HEK293 (cell line): ENCODE results near the gene STAC2.

Experiments
- AEBP2 ChIP-seq: fragments of 450-650 bp; formaldehyde crosslinking; IDR thresholded peaks from 2 replicates; pipeline ENCODE4 v1.5.1; 2016; ENCODE audit warnings: missing biosample characterization, missing genetic modification characterization, borderline replicate concordance
- FEZF1 ChIP-seq: fragments of 450-650 bp; formaldehyde crosslinking; IDR thresholded peaks from 2 replicates; pipeline ENCODE4 v1.5.1; 2016; ENCODE audit warnings: missing biosample characterization, missing genetic modification characterization
- INSM2 ChIP-seq: fragments of 450-650 bp; formaldehyde crosslinking; IDR thresholded peaks from 2 replicates; pipeline ENCODE4 v1.5.1; 2016; ENCODE audit warnings: missing biosample characterization, missing genetic modification characterization
- KLF17 ChIP-seq: fragments of 450-650 bp; formaldehyde crosslinking; IDR thresholded peaks from 2 replicates; pipeline ENCODE4 v1.5.1; 2016; ENCODE audit warnings: missing biosample characterization, missing genetic modification characterization
- SCRT1 ChIP-seq: fragments of 450-650 bp; formaldehyde crosslinking; IDR thresholded peaks from 2 replicates; pipeline ENCODE4 v1.5.1; 2016; ENCODE audit warnings: missing biosample characterization, missing genetic modification characterization, borderline replicate concordance
- SP7 ChIP-seq: fragments of 450-650 bp; formaldehyde crosslinking; IDR thresholded peaks from 2 replicates; pipeline ENCODE4 v1.5.1; 2016; ENCODE audit warnings: missing biosample characterization, missing genetic modification characterization
- YY2 ChIP-seq: fragments of 450-650 bp; formaldehyde crosslinking; IDR thresholded peaks from 2 replicates; pipeline ENCODE4 v1.5.1; 2016; ENCODE audit warnings: missing biosample characterization, missing genetic modification characterization
- ZBTB20 ChIP-seq: fragments of 450-650 bp; formaldehyde crosslinking; IDR thresholded peaks from 2 replicates; pipeline ENCODE4 v1.5.1; 2016; ENCODE audit warnings: missing biosample characterization, missing genetic modification characterization
- ZBTB21 ChIP-seq: fragments of 450-650 bp; formaldehyde crosslinking; IDR thresholded peaks from 2 replicates; pipeline ENCODE4 v1.5.1; 2017; ENCODE audit warnings: missing biosample characterization, missing genetic modification characterization
- ZBTB49 ChIP-seq: fragments of 450-650 bp; formaldehyde crosslinking; IDR thresholded peaks from 2 replicates; pipeline ENCODE4 v1.5.1; 2016; ENCODE audit warnings: missing biosample characterization, missing genetic modification characterization, low read depth
- ZBTB7A ChIP-seq: fragments of 450-650 bp; formaldehyde crosslinking; IDR thresholded peaks from 2 replicates; pipeline ENCODE4 v1.5.1; 2016; ENCODE audit warnings: low read depth, missing biosample characterization, missing genetic modification characterization
- ZNF114 ChIP-seq: fragments of 450-650 bp; formaldehyde crosslinking; IDR thresholded peaks from 2 replicates; pipeline ENCODE4 v1.5.0; 2017; ENCODE audit warnings: missing biosample characterization, missing genetic modification characterization
- ZNF2 ChIP-seq: fragments of 450-650 bp; formaldehyde crosslinking; IDR thresholded peaks from 2 replicates; pipeline ENCODE4 v1.5.1; 2016; ENCODE audit warnings: missing biosample characterization, missing genetic modification characterization
- ZNF248 ChIP-seq: fragments of 450-650 bp; formaldehyde crosslinking; IDR thresholded peaks from 2 replicates; pipeline ENCODE4 v1.5.1; 2017; ENCODE audit warnings: missing biosample characterization, missing genetic modification characterization
- ZNF354C ChIP-seq: fragments of 450-650 bp; formaldehyde crosslinking; IDR thresholded peaks from 2 replicates; pipeline ENCODE4 v1.5.1; 2016; ENCODE audit warnings: missing biosample characterization, missing genetic modification characterization, low read depth, borderline replicate concordance
- ZNF433 ChIP-seq: fragments of 450-650 bp; formaldehyde crosslinking; IDR thresholded peaks from 2 replicates; pipeline ENCODE4 v1.5.1; 2016; ENCODE audit warnings: missing biosample characterization, missing genetic modification characterization, low read depth
- ZNF600 ChIP-seq: fragments of 450-650 bp; formaldehyde crosslinking; IDR thresholded peaks from 2 replicates; pipeline ENCODE4 v1.5.1; 2016; ENCODE audit warnings: missing biosample characterization, missing genetic modification characterization
- ZNF610 ChIP-seq: fragments of 450-650 bp; formaldehyde crosslinking; IDR thresholded peaks from 2 replicates; pipeline ENCODE4 v1.5.1; 2016; ENCODE audit warnings: missing biosample characterization, missing genetic modification characterization, borderline replicate concordance
- ZNF843 ChIP-seq: fragments of 450-650 bp; formaldehyde crosslinking; IDR thresholded peaks from 2 replicates; pipeline ENCODE4 v1.5.1; 2016; ENCODE audit warnings: missing biosample characterization, missing genetic modification characterization
- TF ChIP-seq, protein P1 (sequence below): fragments of 450-650 bp; formaldehyde crosslinking; IDR thresholded peaks from 2 replicates; pipeline ENCODE4 v1.5.1; 2016; ENCODE audit warnings: missing biosample characterization, missing genetic modification characterization
- TF ChIP-seq, protein P2 (sequence below): fragments of 450-650 bp; formaldehyde crosslinking; IDR thresholded peaks from 2 replicates; pipeline ENCODE4 v1.5.1; 2017; ENCODE audit warnings: missing biosample characterization, missing genetic modification characterization
- TF ChIP-seq, protein P3 (sequence below): fragments of 450-650 bp; formaldehyde crosslinking; IDR thresholded peaks from 2 replicates; pipeline ENCODE4 v1.5.1; 2016; ENCODE audit warnings: missing biosample characterization, missing genetic modification characterization
- TF ChIP-seq, protein P4 (sequence below): fragments of 450-650 bp; formaldehyde crosslinking; IDR thresholded peaks from 2 replicates; pipeline ENCODE4 v1.5.1; 2017; ENCODE audit warnings: missing biosample characterization, missing genetic modification characterization

STAC2 gene

DNA sequence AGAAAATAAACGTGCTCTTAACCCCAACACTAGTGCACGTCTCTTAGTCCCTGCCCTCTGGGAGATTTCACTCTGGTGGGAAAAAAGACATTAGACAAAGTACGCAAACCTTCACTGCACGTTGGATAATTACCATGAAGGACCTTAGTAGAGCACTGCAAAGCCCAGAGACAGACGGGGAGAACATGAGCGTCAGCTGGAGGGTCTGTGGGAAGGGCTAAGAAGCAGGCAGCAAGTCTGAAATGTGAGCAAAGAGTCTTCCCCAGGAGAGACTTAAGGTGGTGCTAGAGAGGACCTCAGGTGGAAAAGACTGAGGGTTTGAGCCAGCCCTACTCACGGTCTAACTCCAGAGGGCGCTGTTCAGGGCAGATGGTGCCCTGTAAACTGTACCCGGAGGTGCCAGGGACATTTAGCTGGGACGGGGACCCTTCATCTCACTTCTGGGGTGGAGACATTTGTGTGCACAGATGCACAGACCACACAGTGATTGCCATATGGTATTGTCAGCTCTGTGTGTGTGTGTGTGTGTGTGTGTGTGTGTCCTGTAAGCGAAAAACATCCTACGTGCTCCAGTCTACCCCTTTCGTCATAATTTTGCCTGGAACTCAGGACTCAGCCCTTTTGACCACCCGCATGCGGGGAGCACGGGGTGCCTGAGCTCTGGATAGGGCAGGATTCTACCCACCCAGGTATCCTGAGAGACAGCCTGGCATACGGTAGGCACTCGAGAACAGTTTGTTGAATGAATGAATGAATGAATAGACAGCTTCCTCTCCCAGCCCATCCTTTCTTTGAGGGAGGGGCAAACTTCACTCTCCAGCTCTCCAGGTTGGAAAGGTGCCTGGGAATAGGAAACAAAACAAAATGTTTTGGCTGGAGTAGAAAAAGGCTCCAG lies 10.1 kb upstream of the STAC2 start (continued):
- TF ChIP-seq, protein P1, sequence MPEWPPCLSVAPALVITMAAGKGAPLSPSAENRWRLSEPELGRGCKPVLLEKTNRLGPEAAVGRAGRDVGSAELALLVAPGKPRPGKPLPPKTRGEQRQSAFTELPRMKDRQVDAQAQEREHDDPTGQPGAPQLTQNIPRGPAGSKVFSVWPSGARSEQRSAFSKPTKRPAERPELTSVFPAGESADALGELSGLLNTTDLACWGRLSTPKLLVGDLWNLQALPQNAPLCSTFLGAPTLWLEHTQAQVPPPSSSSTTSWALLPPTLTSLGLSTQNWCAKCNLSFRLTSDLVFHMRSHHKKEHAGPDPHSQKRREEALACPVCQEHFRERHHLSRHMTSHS (tag by site-specific recombination): no peak
- no peak for TF ChIP-seq FEZF1 (tag by site-specific recombination)
- no peak for TF ChIP-seq ZNF248 (tag by site-specific recombination)
- peak; percentile 28; the same call in 1 of the 2 replicates for TF ChIP-seq ZBTB20 (tag by site-specific recombination)
- no peak for TF ChIP-seq ZNF354C (tag by site-specific recombination)
- TF ChIP-seq ZNF2 (tag by site-specific recombination): peak; percentile 85
- no peak for TF ChIP-seq ZNF600 (tag by site-specific recombination)
- TF ChIP-seq, protein P2, sequence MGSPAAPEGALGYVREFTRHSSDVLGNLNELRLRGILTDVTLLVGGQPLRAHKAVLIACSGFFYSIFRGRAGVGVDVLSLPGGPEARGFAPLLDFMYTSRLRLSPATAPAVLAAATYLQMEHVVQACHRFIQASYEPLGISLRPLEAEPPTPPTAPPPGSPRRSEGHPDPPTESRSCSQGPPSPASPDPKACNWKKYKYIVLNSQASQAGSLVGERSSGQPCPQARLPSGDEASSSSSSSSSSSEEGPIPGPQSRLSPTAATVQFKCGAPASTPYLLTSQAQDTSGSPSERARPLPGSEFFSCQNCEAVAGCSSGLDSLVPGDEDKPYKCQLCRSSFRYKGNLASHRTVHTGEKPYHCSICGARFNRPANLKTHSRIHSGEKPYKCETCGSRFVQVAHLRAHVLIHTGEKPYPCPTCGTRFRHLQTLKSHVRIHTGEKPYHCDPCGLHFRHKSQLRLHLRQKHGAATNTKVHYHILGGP (tag by site-specific recombination): no peak
- no peak for TF ChIP-seq INSM2 (tag by site-specific recombination)
- TF ChIP-seq AEBP2: no peak
- TF ChIP-seq, protein P3, sequence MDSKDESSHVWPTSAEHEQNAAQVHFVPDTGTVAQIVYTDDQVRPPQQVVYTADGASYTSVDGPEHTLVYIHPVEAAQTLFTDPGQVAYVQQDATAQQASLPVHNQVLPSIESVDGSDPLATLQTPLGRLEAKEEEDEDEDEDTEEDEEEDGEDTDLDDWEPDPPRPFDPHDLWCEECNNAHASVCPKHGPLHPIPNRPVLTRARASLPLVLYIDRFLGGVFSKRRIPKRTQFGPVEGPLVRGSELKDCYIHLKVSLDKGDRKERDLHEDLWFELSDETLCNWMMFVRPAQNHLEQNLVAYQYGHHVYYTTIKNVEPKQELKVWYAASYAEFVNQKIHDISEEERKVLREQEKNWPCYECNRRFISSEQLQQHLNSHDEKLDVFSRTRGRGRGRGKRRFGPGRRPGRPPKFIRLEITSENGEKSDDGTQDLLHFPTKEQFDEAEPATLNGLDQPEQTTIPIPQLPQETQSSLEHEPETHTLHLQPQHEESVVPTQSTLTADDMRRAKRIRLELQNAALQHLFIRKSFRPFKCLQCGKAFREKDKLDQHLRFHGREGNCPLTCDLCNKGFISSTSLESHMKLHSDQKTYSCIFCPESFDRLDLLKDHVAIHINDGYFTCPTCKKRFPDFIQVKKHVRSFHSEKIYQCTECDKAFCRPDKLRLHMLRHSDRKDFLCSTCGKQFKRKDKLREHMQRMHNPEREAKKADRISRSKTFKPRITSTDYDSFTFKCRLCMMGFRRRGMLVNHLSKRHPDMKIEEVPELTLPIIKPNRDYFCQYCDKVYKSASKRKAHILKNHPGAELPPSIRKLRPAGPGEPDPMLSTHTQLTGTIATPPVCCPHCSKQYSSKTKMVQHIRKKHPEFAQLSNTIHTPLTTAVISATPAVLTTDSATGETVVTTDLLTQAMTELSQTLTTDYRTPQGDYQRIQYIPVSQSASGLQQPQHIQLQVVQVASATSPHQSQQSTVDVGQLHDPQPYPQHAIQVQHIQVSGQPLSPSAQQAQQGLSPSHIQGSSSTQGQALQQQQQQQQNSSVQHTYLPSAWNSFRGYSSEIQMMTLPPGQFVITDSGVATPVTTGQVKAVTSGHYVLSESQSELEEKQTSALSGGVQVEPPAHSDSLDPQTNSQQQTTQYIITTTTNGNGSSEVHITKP (tag by site-specific recombination): peak; percentile 47; the same call in 1 of the 2 replicates
- TF ChIP-seq, protein P4, sequence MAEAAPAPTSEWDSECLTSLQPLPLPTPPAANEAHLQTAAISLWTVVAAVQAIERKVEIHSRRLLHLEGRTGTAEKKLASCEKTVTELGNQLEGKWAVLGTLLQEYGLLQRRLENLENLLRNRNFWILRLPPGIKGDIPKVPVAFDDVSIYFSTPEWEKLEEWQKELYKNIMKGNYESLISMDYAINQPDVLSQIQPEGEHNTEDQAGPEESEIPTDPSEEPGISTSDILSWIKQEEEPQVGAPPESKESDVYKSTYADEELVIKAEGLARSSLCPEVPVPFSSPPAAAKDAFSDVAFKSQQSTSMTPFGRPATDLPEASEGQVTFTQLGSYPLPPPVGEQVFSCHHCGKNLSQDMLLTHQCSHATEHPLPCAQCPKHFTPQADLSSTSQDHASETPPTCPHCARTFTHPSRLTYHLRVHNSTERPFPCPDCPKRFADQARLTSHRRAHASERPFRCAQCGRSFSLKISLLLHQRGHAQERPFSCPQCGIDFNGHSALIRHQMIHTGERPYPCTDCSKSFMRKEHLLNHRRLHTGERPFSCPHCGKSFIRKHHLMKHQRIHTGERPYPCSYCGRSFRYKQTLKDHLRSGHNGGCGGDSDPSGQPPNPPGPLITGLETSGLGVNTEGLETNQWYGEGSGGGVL (tag by site-specific recombination): no peak
- TF ChIP-seq ZNF433: no peak
- no peak for TF ChIP-seq KLF17 (tag by site-specific recombination)
- peak; percentile 18; the same call in 1 of the 2 replicates for TF ChIP-seq ZBTB7A (tag by site-specific recombination)
- TF ChIP-seq SP7 (tag by site-specific recombination): peak; percentile 76
- no peak for TF ChIP-seq SCRT1
- TF ChIP-seq ZBTB21 (tag by site-specific recombination): no peak
- TF ChIP-seq ZBTB49: no peak
- no peak for TF ChIP-seq ZNF114
- TF ChIP-seq ZNF610: no peak; the same call in 1 of the 2 replicates
- TF ChIP-seq YY2 (tag by site-specific recombination): 0 out of 2 replicates have a peak, but pooled peaks have one; percentile 18
- TF ChIP-seq ZNF843: peak; percentile 20; the same call in 1 of the 2 replicates
